Measurements from ENCODE around the gene SH3BP5.

SH3BP5 gene

GRCh38 chr3:15323063-15323462 lies 9.3 kb downstream of the SH3BP5 start:
- Histone ChIP-seq H3K9me3 (ENCODE audit: insufficient read depth, low read length) (no peaks in the 10 kb centered on the region), H3K79me2 (ENCODE audit: low read length) (peaks cover 97% of the 10 kb centered on the region), H3K27me3 (ENCODE audit: low read depth, low read length) (no peaks in the 10 kb centered on the region), H2AFZ (ENCODE audit: low read depth, low read length) (no peak overlapping the region), H3K4me3 (ENCODE audit: low read length) (no peak overlapping the region), H4K20me1 (ENCODE audit: insufficient read depth, low read length) (peaks cover 86% of the 10 kb centered on the region), H3K9ac (ENCODE audit: low read length) (no peak overlapping the region), H3K4me1 (ENCODE audit: low read length) (peaks cover 34% of the 10 kb centered on the region), H3K27ac (ENCODE audit: low read length) (no peak overlapping the region), H3K36me3 (replicated peaks; ENCODE audit: low read depth, low read length) (peaks cover 69% of the 10 kb centered on the region), H3K4me2 (ENCODE audit: low read length) (no peak overlapping the region)
- TF ChIP-seq, protein P1, sequence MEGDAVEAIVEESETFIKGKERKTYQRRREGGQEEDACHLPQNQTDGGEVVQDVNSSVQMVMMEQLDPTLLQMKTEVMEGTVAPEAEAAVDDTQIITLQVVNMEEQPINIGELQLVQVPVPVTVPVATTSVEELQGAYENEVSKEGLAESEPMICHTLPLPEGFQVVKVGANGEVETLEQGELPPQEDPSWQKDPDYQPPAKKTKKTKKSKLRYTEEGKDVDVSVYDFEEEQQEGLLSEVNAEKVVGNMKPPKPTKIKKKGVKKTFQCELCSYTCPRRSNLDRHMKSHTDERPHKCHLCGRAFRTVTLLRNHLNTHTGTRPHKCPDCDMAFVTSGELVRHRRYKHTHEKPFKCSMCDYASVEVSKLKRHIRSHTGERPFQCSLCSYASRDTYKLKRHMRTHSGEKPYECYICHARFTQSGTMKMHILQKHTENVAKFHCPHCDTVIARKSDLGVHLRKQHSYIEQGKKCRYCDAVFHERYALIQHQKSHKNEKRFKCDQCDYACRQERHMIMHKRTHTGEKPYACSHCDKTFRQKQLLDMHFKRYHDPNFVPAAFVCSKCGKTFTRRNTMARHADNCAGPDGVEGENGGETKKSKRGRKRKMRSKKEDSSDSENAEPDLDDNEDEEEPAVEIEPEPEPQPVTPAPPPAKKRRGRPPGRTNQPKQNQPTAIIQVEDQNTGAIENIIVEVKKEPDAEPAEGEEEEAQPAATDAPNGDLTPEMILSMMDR (IDR thresholded peaks at IDR 0.05; ENCODE audit: low read depth, low read length): no peak
- no peak for TF ChIP-seq EZH2phosphoT487 (IDR thresholded peaks at IDR 0.05; ENCODE audit: low read depth)

DNA sequence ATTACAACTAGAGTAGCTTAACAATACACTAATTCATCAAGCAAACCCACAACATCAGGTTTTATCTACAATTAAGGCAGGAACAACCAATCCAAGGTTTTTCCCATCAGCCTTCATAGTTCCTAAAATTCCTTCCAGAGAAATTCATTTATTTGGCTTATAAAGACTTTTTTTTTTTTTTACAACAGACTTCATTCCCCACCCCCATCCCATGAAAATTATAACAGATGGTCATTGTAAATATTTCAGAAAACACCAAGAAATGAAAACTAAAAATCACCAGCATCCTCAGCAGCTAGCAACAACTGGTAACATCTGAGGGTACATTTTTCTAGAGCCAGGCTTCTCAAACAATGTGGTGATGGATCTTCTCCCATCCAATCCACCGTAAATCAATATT lies 11.0 kb downstream of the SH3BP5 start:
- no peak overlapping the region for H3K4me3 ChIP-seq (ENCODE audit: low read length)
- H3K36me3 ChIP-seq (replicated peaks; ENCODE audit: low read depth, low read length): peaks cover 65% of the 10 kb centered on the region
- H3K9me3 ChIP-seq (ENCODE audit: insufficient read depth, low read length): no peaks in the 10 kb centered on the region
- H3K79me2 ChIP-seq (ENCODE audit: low read length): peaks cover 99% of the 10 kb centered on the region
- H3K4me1 ChIP-seq (ENCODE audit: low read length): peaks cover 42% of the 10 kb centered on the region
- H3K27me3 ChIP-seq (ENCODE audit: low read depth, low read length): no peaks in the 10 kb centered on the region
- no peak overlapping the region for H3K9ac ChIP-seq (ENCODE audit: low read length)
- no peak overlapping the region for H3K27ac ChIP-seq (ENCODE audit: low read length)
- peaks cover 94% of the 10 kb centered on the region for H4K20me1 ChIP-seq (ENCODE audit: insufficient read depth, low read length)
- no peak for TF ChIP-seq EZH2phosphoT487 (IDR thresholded peaks at IDR 0.05; ENCODE audit: low read depth)
- TF ChIP-seq, protein P1 (IDR thresholded peaks at IDR 0.05; ENCODE audit: low read depth, low read length): no peak
- no peak overlapping the region for H2AFZ ChIP-seq (ENCODE audit: low read depth, low read length)
- H3K4me2 ChIP-seq (ENCODE audit: low read length): no peak overlapping the region

DNA sequence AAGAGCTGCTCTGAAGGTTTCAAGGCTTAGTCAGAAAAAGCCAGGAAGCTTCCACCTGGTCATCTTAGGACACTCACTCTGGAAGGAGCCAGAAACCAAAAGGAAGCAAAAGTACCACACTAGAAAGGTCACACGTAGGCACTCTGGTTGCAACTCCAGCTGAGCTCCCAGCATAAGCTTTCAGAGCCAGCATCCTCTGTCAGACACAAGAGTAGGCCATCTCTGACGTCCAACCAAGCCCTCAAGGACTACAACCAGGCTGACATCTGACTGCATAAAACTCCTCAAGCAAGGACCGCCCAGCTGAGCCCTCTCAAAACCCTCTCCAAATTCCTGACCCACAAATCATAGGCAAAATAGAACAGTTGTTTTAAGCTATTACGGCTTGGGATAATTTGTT lies 12.8 kb downstream of the SH3BP5 start:
- Histone ChIP-seq H3K36me3 (replicated peaks; ENCODE audit: low read depth, low read length) (peaks cover 51% of the 10 kb centered on the region), H3K4me2 (ENCODE audit: low read length) (no peak overlapping the region), H3K4me1 (ENCODE audit: low read length) (peaks cover 53% of the 10 kb centered on the region), H3K4me3 (ENCODE audit: low read length) (no peak overlapping the region), H3K79me2 (ENCODE audit: low read length) (peaks cover 98% of the 10 kb centered on the region), H3K9me3 (ENCODE audit: insufficient read depth, low read length) (no peaks in the 10 kb centered on the region), H3K27ac (ENCODE audit: low read length) (no peak overlapping the region), H3K9ac (ENCODE audit: low read length) (no peak overlapping the region), H3K27me3 (ENCODE audit: low read depth, low read length) (no peaks in the 10 kb centered on the region), H4K20me1 (ENCODE audit: insufficient read depth, low read length) (peaks cover 92% of the 10 kb centered on the region), H2AFZ (ENCODE audit: low read depth, low read length) (no peak overlapping the region)
- TF ChIP-seq, protein P1 (IDR thresholded peaks at IDR 0.05; ENCODE audit: low read depth, low read length): no peak
- TF ChIP-seq EZH2phosphoT487 (IDR thresholded peaks at IDR 0.05; ENCODE audit: low read depth): no peak

- no peak overlapping the region for H2AFZ ChIP-seq (ENCODE audit: low read depth, low read length)
- no peak overlapping the region for H3K4me2 ChIP-seq (ENCODE audit: low read length)
- peaks cover 98% of the 10 kb centered on the region for H3K79me2 ChIP-seq (ENCODE audit: low read length)
- H3K4me1 ChIP-seq (ENCODE audit: low read length): peaks cover 53% of the 10 kb centered on the region
- peaks cover 50% of the 10 kb centered on the region for H3K36me3 ChIP-seq (replicated peaks; ENCODE audit: low read depth, low read length)
- H3K9me3 ChIP-seq (ENCODE audit: insufficient read depth, low read length): no peaks in the 10 kb centered on the region
- H3K27ac ChIP-seq (ENCODE audit: low read length): no peak overlapping the region
- no peak for TF ChIP-seq EZH2phosphoT487 (IDR thresholded peaks at IDR 0.05; ENCODE audit: low read depth)
- TF ChIP-seq, protein P1 (IDR thresholded peaks at IDR 0.05; ENCODE audit: low read depth, low read length): no peak
- H4K20me1 ChIP-seq (ENCODE audit: insufficient read depth, low read length): peaks cover 92% of the 10 kb centered on the region
- no peaks in the 10 kb centered on the region for H3K27me3 ChIP-seq (ENCODE audit: low read depth, low read length)
- H3K9ac ChIP-seq (ENCODE audit: low read length): no peak overlapping the region
- no peak overlapping the region for H3K4me3 ChIP-seq (ENCODE audit: low read length)
Measured at GRCh38 chr3:15319136-15319535, 13.2 kb downstream of the SH3BP5 start.
